MM.1S (cell line): ENCODE measurements around the gene GSAP.

Experiments
- DNase-seq: peaks from one replicate; pipeline ENCODE4 v3.0.0-alpha.2; 2015
- H2AFZ ChIP-seq: fragments of 300-600 bp; sonication (generic); 2 replicates; pipeline ENCODE4 v1.6.0; 2016; ENCODE audit warnings: antibody characterized with exemption, low read length
- H3F3A ChIP-seq: fragments of 300-600 bp; sonication (generic); 2 replicates; pipeline ENCODE4 v1.6.1; 2016; ENCODE audit warnings: mild to moderate bottlenecking, antibody characterized with exemption, low read length, moderate library complexity, mixed read lengths; ENCODE audit not compliant: insufficient read depth
- H3K27ac ChIP-seq: fragments of 300-600 bp; sonication (generic); 2 replicates; pipeline ENCODE4 v1.5.1; 2016; ENCODE audit warnings: mild to moderate bottlenecking, low read length
- H3K27me3 ChIP-seq: fragments of 300-600 bp; sonication (generic); replicated peaks from 2 replicates; pipeline ENCODE4 v1.6.0; 2016; ENCODE audit warnings: low read length; ENCODE audit not compliant: insufficient read depth
- H3K36me3 ChIP-seq: fragments of 300-600 bp; sonication (generic); replicated peaks from 2 replicates; pipeline ENCODE4 v1.6.1; 2016; ENCODE audit warnings: mild to moderate bottlenecking, low read length, mixed read lengths; ENCODE audit not compliant: insufficient read depth
- H3K4me1 ChIP-seq: fragments of 300-600 bp; sonication (generic); 2 replicates; pipeline ENCODE4 v1.6.1; 2016; ENCODE audit warnings: low read length, mixed read lengths
- H3K4me2 ChIP-seq: fragments of 300-600 bp; sonication (generic); 2 replicates; pipeline ENCODE4 v1.6.0; 2016; ENCODE audit warnings: low read depth, low read length
- H3K4me3 ChIP-seq: fragments of 300-600 bp; sonication (generic); 2 replicates; pipeline ENCODE4 v1.5.1; 2016; ENCODE audit warnings: low read length, mixed read lengths
- H3K79me2 ChIP-seq: fragments of 300-600 bp; sonication (generic); 2 replicates; pipeline ENCODE4 v1.6.1; 2016; ENCODE audit warnings: mixed run types, low read length, mixed read lengths
- H3K9ac ChIP-seq: fragments of 300-600 bp; sonication (generic); 2 replicates; pipeline ENCODE4 v1.6.1; 2016; ENCODE audit warnings: low read length, mixed read lengths
- H3K9me2 ChIP-seq: fragments of 300-600 bp; sonication (generic); replicated peaks from 2 replicates; pipeline ENCODE4 v1.6.1; 2016; ENCODE audit warnings: mild to moderate bottlenecking, low read length, mixed read lengths; ENCODE audit not compliant: insufficient read depth
- H3K9me3 ChIP-seq: fragments of 300-600 bp; sonication (generic); replicated peaks from 2 replicates; pipeline ENCODE4 v1.6.1; 2016; ENCODE audit warnings: mild to moderate bottlenecking, low read length, mixed read lengths; ENCODE audit not compliant: insufficient read depth
- H4K20me1 ChIP-seq: fragments of 300-600 bp; sonication (generic); 2 replicates; pipeline ENCODE4 v1.6.1; 2016; ENCODE audit warnings: mild to moderate bottlenecking, low read length, moderate library complexity, mixed read lengths; ENCODE audit not compliant: insufficient read depth
- EZH2 ChIP-seq: fragments of 300-600 bp; sonication (generic); optimal IDR thresholded peaks from 2 replicates; pipeline ENCODE3; 2017; ENCODE audit warnings: low read depth, mild to moderate bottlenecking, antibody characterized with exemption, low read length, mixed read lengths
- EZH2phosphoT487 ChIP-seq: fragments of 300-600 bp; sonication (generic); IDR thresholded peaks from 2 replicates; pipeline ENCODE4 v1.6.1; 2018; ENCODE audit warnings: antibody characterized with exemption, low read length
- TF ChIP-seq, protein P1 (sequence below): fragments of 300-600 bp; sonication (generic); IDR thresholded peaks from 2 replicates; pipeline ENCODE4 v1.5.1; 2016; ENCODE audit warnings: antibody characterized with exemption, low read length, mixed read lengths

GSAP gene

DNA sequence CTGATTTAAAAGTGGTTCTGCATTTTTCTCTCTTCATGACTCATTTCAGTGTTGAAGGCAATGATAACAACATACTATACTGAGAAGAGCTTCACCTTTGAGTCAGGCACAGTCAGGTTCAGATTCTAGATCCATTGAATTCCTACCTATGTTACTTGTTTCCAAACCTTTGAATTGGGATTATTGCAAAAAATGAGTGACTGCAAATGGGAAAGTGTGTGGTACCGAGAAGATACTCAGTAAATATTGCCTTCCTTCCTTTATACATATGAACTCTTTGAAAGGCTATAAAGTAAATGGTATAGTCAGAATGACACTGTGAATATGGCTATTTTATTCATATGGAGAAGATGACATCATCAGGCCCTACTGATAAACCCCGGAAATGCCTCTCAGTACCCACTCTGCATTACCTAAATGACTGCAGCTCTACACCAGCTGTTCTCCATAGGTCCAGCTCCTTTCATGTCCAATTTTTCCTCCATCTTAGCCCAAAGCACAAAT, 149.8 kb downstream of the GSAP start:
- H2AFZ ChIP-seq = no peak overlapping the region
- H3F3A ChIP-seq = peaks cover 20% of the 10 kb centered on the region
- TF ChIP-seq EZH2 (no peak), EZH2phosphoT487 (no peak)
- TF ChIP-seq, protein P1, sequence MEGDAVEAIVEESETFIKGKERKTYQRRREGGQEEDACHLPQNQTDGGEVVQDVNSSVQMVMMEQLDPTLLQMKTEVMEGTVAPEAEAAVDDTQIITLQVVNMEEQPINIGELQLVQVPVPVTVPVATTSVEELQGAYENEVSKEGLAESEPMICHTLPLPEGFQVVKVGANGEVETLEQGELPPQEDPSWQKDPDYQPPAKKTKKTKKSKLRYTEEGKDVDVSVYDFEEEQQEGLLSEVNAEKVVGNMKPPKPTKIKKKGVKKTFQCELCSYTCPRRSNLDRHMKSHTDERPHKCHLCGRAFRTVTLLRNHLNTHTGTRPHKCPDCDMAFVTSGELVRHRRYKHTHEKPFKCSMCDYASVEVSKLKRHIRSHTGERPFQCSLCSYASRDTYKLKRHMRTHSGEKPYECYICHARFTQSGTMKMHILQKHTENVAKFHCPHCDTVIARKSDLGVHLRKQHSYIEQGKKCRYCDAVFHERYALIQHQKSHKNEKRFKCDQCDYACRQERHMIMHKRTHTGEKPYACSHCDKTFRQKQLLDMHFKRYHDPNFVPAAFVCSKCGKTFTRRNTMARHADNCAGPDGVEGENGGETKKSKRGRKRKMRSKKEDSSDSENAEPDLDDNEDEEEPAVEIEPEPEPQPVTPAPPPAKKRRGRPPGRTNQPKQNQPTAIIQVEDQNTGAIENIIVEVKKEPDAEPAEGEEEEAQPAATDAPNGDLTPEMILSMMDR = no peak
- H3K4me1 ChIP-seq = peaks cover 48% of the 10 kb centered on the region
- H4K20me1 ChIP-seq = no peaks in the 10 kb centered on the region
- H3K4me2 ChIP-seq = no peak overlapping the region
- H3K27ac ChIP-seq = no peak overlapping the region
- no peaks in the 10 kb centered on the region for H3K9me2 ChIP-seq
- H3K79me2 ChIP-seq = no peaks in the 10 kb centered on the region
- no peaks in the 10 kb centered on the region for H3K27me3 ChIP-seq
- no peak for DNase-seq
- H3K36me3 ChIP-seq = no peaks in the 10 kb centered on the region
- no peaks in the 10 kb centered on the region for H3K9me3 ChIP-seq
- H3K4me3 ChIP-seq = no peak overlapping the region
- no peak overlapping the region for H3K9ac ChIP-seq

DNA sequence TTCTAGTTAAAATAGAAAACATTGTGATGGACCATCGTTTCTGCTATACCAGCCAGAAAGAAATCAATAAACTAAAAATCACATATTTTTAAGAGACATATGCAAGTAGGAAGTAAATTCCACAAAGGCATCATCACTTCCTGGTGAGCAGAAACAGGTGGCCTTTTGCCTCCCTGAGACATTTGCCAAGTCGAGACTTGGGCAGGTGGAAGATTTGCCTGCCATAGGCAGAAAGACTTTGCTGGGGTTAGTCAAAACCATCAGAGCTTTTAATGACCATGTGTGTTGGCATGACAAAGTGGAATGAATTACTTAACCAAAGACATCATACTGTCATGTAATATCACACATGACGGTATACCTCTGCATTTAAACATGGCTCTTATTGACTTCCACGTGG, 150.5 kb downstream of the GSAP start:
- Histone ChIP-seq H3K4me2 (peak overlapping the region; percentile 19; the same call in 1 of the 2 replicates), H3K27me3 (no peaks in the 10 kb centered on the region), H3K9me3 (no peaks in the 10 kb centered on the region), H3K27ac (no peak overlapping the region), H3K36me3 (no peaks in the 10 kb centered on the region), H3K9ac (no peak overlapping the region), H3F3A (peaks cover 18% of the 10 kb centered on the region), H3K4me3 (no peak overlapping the region), H3K4me1 (peaks cover 44% of the 10 kb centered on the region), H3K79me2 (no peaks in the 10 kb centered on the region), H4K20me1 (no peaks in the 10 kb centered on the region), H2AFZ (no peak overlapping the region), H3K9me2 (no peaks in the 10 kb centered on the region)
- TF ChIP-seq EZH2 = no peak
- TF ChIP-seq EZH2phosphoT487 = no peak
- DNase-seq = peak; percentile 40

DNA sequence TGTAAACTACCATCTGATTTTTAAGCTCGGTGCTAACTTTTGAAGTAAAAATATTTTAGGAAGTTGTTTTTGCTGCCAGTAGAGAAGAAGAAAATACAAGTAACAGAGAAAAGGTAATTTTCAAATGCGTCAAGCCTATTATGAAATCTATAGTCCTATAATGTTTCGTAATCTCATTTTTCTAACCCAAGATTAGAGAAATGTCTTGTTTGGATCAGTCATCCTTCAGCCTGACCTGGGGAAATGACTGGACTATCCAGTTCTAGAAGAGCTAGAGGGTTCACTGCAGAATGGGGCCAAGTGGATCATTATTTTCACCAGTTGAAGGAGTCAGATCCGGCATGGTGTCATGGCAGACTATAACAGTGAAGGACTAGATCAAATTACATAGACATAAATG, 153.8 kb downstream of the GSAP start:
- Histone ChIP-seq H3K9me2 (no peaks in the 10 kb centered on the region), H3K27ac (no peak overlapping the region), H3F3A (no peaks in the 10 kb centered on the region; the same call in 1 of the 2 replicates), H3K9me3 (no peaks in the 10 kb centered on the region), H3K4me3 (no peak overlapping the region), H3K9ac (no peak overlapping the region), H3K79me2 (no peaks in the 10 kb centered on the region), H2AFZ (no peak overlapping the region), H3K4me1 (peaks cover 17% of the 10 kb centered on the region), H3K4me2 (no peak overlapping the region), H3K27me3 (no peaks in the 10 kb centered on the region), H4K20me1 (no peaks in the 10 kb centered on the region), H3K36me3 (no peaks in the 10 kb centered on the region)
- TF ChIP-seq EZH2 = no peak
- TF ChIP-seq, protein P1 = no peak
- no peak for TF ChIP-seq EZH2phosphoT487
- no peak for DNase-seq
